NCI-H1694 (cell line): ENCODE data around the gene HEYL.

Experiments used
- DNase-seq: peaks from one replicate; lab custom pipeline; 2025; lab: John Stamatoyannopoulos, UW

The HEYL gene

GRCh38 chr1:39639305-39640130, at the start of gene HEYL:
Gene HEYL (minus strand): TSS chr1:39639643. CDS start chr1:39639625, 18 bp downstream.
- peak; percentile 100 for DNase-seq

DNA sequence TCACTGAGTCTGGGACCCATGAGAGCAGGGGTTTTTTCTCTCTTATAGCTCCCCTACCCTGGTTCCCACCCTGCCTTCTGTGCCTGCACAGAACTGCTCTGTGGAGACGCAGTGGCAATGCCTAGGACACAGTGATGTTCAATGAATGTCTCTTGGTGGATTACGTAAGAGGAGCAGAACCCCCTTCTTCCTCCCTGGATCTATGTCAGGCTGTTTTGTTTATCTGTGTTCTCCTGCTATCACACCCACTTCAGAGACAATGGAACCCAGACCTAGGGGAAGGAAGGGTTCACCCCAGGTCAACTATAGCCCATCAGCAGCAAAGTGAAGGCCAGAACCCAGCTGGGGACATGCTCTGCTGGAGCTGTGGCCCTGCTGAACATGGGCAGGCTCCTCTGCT, 49.8 kb upstream of the HEYL start:
- DNase-seq: no peak

DNA sequence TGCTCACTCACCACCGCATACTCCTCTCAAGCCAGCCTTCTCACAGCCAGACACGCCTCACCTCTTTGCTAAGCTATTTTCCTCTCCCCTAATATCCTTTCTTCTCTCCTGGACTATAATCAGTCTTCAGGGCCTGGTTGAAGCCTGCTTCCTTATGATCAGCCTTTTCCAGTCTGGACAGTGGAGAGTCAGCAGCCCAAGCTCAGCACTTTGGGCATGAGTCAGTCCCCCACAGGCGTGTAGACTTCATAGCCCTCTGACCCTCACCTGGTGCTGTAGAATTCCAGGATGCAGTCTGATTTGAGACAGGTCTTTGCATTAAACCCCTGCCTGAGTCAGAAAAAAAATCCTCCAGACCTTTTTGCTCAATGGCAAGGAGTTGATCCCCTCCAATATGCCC, 49.3 kb upstream of the HEYL start:
- DNase-seq: no peak

DNA sequence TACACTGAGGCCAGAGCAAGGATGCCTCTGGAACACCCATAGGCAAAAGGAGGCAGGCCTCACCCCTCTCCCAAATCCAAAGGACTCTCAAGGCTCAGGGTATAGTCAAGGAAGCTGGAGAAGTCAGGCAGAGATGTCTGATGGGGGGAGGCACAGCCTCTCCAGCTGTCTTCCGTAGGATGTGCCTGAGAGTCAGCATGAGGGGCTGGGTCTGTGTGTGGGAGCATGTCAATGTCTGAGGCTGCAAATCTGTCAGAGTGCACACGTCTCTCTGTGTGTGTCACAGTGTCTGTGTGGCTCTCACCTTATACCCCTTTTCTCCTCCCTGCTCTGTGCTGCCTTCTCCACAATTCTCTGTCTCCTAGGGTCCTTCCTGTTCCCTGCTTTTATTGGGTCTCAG, 47.8 kb upstream of the HEYL start:
- DNase-seq: no peak

- DNase-seq: peak; percentile 99
These were observed 45.6 kb upstream of the HEYL start for GRCh38 chr1:39685071-39685470.

- no peak for DNase-seq
These were observed 44.8 kb upstream of the HEYL start for GRCh38 chr1:39684313-39684664.

- DNase-seq: no peak
These were observed 44.3 kb upstream of the HEYL start for GRCh38 chr1:39683591-39684312.

DNA sequence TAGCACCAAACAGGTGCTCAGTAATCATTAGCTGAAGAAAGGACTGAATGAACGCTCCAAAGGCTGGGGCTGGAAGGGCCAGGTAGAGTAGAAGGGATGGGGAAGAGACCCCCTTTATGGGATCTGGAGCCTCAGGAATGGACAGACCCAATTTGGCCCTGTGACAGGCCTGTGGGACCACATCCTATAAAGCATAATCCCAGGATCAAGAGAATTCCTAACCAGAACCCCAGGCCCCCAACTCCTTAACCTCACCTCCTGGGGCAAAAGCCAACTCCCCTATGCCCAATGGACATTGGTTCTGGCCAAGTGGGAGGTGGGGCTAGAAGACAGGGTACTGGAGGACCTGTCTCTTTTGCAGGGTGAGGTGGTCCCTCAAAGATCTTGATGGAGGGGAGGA, 42.6 kb upstream of the HEYL start:
- no peak for DNase-seq

- no peak for DNase-seq
These were observed 41.9 kb upstream of the HEYL start for GRCh38 chr1:39681294-39681693.

- no peak for DNase-seq
These were observed 41.3 kb upstream of the HEYL start for GRCh38 chr1:39680751-39681150.

DNA sequence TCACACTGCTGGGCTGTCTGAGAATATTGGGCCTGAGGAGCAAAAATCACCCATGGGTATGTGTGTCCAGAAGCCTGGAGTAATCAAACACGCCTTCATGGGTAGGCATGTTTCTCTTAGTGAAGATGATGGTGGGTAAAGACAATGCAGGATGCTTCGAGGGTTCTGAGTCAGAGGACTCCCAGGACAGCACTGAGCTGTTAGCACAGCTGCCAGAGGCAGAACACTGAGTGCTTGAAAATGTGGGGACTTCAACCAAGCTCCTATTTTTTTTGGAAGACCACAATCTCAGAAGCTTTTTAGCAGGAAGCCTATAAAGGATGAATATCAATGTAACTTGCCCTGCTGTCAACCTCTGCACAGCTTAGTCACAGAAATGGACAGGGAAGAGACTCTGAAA, 40.4 kb upstream of the HEYL start:
- DNase-seq: no peak

DNA sequence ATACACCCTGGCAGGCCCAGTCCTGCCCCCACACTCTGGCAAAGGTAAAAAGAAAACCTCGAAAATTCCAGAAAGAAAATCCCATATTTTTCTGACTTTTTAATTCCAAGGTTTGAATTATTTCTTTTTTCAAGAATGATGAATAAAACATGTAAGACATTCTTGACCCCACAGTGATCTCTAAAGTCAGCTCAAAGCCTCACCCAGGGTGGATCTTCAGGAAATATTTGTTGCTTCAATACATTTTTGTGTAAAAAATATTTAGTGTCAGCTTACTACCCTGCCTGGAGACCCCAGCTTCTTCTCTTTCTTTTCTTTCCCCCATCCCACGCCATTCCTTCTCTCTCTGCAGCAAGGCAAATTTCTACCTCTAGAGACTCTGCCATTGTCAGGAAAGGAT, 39.4 kb upstream of the HEYL start:
- no peak for DNase-seq

GRCh38 chr1:39677645-39678044, 38.2 kb upstream of the HEYL start:
- DNase-seq: no peak

GRCh38 chr1:39676948-39677548, 37.6 kb upstream of the HEYL start:
- no peak for DNase-seq

DNA sequence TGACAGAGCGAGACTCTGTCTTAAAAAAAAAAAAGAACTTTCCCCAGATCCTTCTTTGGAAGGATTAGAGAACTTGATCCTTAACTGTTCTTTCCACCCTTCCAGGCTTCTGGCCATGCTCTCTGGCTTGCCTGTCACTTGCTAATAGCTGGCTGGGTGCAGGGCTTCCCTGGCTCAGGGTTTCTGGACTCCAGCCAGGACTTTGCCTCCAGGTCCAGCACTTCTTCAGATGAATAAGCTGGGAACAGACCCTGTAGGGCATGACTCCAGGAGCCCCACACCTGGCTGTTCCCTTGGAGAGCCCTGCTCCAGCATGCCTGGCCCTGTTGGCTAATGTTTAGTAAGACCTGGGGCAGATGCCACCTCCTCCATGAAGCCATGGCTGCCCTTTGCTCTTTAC, 35.8 kb upstream of the HEYL start:
- no peak for DNase-seq

DNA sequence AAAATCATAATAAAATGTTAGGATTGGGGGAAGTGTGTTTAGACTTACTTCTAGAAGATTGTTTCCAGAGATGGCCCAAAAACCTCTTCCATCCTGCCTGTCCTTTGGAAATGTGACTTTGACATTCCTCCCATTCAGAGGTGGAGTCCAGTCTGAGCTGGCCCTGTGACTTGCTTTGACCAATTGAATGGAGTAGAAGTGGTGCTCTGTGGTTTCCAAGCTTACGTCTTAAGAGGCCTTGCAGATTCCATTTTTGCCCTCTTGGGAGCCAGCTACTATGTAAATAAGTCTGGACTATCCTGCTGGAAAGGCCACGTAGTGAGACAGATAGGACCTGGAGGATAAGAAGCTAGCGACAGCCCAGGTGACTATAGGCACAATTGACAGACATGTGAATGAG, 33.8 kb upstream of the HEYL start:
- DNase-seq: no peak

DNA sequence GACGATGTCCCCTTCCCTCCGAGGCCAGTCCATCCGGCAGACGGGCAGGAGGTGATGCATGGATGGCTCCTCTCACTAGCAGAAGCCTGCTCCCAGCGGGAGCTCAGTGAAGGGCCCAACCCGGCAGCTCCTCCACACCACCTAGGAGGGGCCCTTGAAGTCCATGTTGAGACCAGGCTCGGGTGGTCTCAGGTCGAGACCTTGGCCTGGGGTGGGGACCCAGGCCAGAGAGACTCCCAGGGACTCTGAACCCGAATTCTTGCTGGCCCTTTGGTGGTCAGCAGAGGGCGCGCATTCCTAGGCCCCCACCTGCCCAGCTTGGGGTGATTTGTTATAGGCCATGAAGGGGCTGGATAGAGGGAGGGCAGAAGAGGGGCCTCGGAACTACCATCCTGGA, 33.1 kb upstream of the HEYL start:
- DNase-seq: peak; percentile 99

DNA sequence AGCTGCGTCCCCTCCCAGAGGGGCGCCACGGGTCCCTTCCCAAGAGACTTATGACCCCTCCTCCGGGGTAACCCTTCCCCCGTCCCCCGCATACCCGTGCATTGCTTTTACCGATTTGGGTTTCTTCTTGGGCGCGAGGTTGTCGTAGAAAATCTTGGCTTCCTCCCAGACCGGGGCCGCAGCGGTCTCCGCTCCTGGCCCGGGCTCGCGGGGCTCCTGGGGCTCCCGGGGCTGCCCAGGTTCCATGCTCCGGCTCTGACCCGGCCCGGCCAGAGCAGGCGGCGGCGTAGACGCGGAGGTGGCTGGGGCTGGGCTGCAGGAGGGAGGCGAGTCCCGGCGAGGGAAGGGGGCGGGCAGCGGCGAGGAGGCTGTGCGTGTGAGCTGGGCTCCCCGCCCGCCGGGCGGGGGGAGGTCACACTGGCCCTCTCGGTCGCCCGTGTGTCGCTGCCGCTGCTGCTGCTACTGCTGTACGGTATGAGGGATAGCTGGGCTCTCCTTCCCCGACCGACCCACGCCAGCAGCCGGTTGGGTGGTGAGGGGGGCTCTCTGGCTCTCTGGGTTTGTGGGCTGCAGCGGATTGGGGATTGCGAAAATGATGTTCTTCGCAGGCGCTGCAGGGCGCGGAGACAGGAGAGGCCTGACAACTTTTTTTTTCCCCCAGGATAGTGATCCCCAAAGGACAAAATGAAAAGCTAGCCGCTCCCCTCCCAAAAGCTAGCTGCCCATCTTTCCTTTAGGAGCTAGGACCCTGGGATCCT, 32.5 kb upstream of the HEYL start, which contains the start of gene NT5C1A:
TSS of gene NT5C1A (minus strand) at position 315 of the 758 bp plus-strand sequence. CDS start at position 246, 69 bp downstream.
- peak; percentile 99 for DNase-seq

DNA sequence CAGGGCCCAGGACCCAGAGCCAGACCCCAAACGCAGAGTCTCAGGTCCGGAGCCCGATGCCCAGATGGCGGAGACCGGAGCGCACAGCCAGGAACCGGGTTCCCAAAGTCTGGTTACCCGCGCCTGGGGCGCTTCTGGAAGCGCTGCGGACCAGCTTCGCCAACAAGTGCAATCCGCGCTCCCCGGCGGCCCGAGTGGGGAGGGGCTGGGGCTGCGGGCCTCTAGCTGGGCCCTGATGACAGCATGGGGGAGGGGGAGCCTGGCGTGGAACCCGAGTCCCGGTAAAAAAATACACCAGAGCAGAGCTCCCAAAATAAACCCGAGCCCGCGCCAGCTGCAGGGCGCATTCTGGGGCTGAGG, 32.0 kb upstream of the HEYL start:
- DNase-seq: no peak

DNA sequence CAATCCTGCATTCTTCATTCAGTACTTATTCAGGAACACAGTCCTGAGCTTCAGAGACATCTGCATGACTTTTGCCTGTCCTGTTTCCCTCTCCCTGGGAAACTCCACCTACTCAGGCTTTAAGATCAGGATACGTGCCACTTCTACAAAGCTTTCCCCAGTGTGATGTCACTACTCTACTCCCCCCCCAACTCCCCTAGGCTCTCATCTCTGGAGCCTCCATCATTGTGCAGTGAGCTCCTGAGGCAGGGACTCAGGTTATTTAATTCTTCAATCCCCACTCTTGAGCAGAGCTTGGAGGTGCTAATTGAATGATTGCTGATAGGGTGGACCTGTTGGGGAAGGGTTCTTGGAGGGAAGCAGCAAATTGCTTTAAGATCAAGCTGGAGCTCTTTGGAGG, 31.2 kb upstream of the HEYL start:
- no peak for DNase-seq

DNA sequence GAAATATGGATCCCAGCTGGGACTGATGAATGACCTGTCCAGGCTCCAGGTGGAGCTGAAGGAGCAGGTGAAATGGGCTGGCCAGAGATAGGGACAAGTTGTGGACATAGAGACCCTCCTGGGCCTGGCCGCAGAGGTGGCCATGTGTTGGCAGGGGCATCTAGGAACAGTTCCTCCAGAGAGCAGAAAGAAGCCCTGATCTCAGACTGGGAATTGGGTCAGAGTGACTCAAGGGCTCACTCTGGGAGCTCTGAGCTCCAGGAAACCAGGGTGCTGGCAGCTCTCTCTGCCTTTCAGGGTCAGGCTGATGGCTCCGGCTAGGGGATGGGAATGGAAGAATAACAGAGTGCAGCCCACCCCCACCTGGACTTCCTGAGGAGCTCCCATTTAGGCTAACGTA, 29.5 kb upstream of the HEYL start:
- no peak for DNase-seq

- no peak for DNase-seq
These were observed 28.7 kb upstream of the HEYL start for GRCh38 chr1:39668111-39668510.
